Neuronal stem cell (in vitro differentiated cells): Measurements from ENCODE around the gene SYTL1.
"Not testable (repeated sequence)": the region's sequence is repeated elsewhere in the genome, so short reads cannot be mapped to it uniquely, and the experiment has no call there.

Experiments
- DNase-seq: peaks from one replicate; pipeline ENCODE4 v3.0.0-alpha.2; 2013; ENCODE audit warnings: low spot score
- H2AFZ ChIP-seq: one replicate; pipeline ENCODE4 v1.6.1; 2013; ENCODE audit warnings: mild to moderate bottlenecking, low read length, inconsistent platforms
- H2AK5ac ChIP-seq: 2 replicates; pipeline ENCODE4 v1.6.1; 2013; ENCODE audit warnings: low read depth, mild to moderate bottlenecking, inconsistent platforms, low read length, moderate library complexity, mixed read lengths
- H2BK120ac ChIP-seq: 2 replicates; pipeline ENCODE4 v1.6.1; 2013; ENCODE audit warnings: low read depth, mild to moderate bottlenecking, inconsistent platforms, low read length, moderate library complexity, mixed read lengths
- H2BK12ac ChIP-seq: one replicate; pipeline ENCODE4 v1.6.1; 2013; ENCODE audit warnings: low read length, inconsistent platforms
- H2BK15ac ChIP-seq: 2 replicates; pipeline ENCODE4 v1.6.1; 2013; ENCODE audit warnings: mild to moderate bottlenecking, low read length, inconsistent platforms, mixed read lengths
- H2BK5ac ChIP-seq: one replicate; pipeline ENCODE4 v1.6.1; 2013; ENCODE audit warnings: inconsistent platforms, mild to moderate bottlenecking, low read length, moderate library complexity
- H3K14ac ChIP-seq: one replicate; pipeline ENCODE4 v1.6.1; 2013; ENCODE audit warnings: low read length, inconsistent platforms
- H3K18ac ChIP-seq: 2 replicates; pipeline ENCODE4 v1.6.1; 2013; ENCODE audit warnings: low read length, inconsistent platforms
- H3K23ac ChIP-seq: 2 replicates; pipeline ENCODE4 v1.6.1; 2013; ENCODE audit warnings: low read depth, mild to moderate bottlenecking, mixed read lengths, low read length, inconsistent platforms; ENCODE audit not compliant: poor library complexity
- H3K27ac ChIP-seq: replicated peaks from 3 replicates; pipeline ENCODE4 v1.5.1; 2013; ENCODE audit warnings: low read length, inconsistent platforms
- H3K27me3 ChIP-seq, 3 experiments: 2 replicates each; pipeline ENCODE4 v1.6.1; 2013; ENCODE audit warnings: low read length in 3 of 3, mild to moderate bottlenecking in 2 of 3, inconsistent platforms in 1 of 3, low read depth in 1 of 3, mixed read lengths in 1 of 3, moderate library complexity in 1 of 3; ENCODE audit not compliant: control insufficient read depth in 3 of 3, insufficient read depth in 3 of 3
- H3K36me3 ChIP-seq, 2 donors: replicated peaks in 1 of 2; 2 replicates each; pipeline ENCODE4 v1.6.1; 2013; ENCODE audit warnings: low read length in 2 of 2; ENCODE audit not compliant: control insufficient read depth in 2 of 2, insufficient read depth in 2 of 2
- H3K4ac ChIP-seq: 2 replicates; pipeline ENCODE4 v1.6.1; 2013; ENCODE audit warnings: inconsistent platforms, mild to moderate bottlenecking, low read length, moderate library complexity
- H3K4me1 ChIP-seq, 2 donors: 1 replicate in 1 of 2; 2 replicates in 1 of 2; pipeline ENCODE4 v1.6.1; 2013; ENCODE audit warnings: low read length in 2 of 2, low read depth in 1 of 2; ENCODE audit not compliant: control insufficient read depth in 2 of 2, insufficient read depth in 1 of 2
- H3K4me2 ChIP-seq: one replicate; pipeline ENCODE4 v1.6.1; 2013; ENCODE audit warnings: mild to moderate bottlenecking, low read length, inconsistent platforms; ENCODE audit not compliant: insufficient read depth, poor library complexity, severe bottlenecking
- H3K4me3 ChIP-seq, 2 donors: 2 replicates each; pipeline ENCODE4 v1.5.1; 2013; ENCODE audit warnings: low read length in 2 of 2, mild to moderate bottlenecking in 2 of 2, inconsistent platforms in 1 of 2, moderate library complexity in 1 of 2
- H3K79me1 ChIP-seq: one replicate; pipeline ENCODE4 v1.6.1; 2013; ENCODE audit warnings: low read depth, mild to moderate bottlenecking, inconsistent platforms, low read length, moderate library complexity
- H3K9ac ChIP-seq: one replicate; pipeline ENCODE4 v1.6.1; 2013; ENCODE audit warnings: mild to moderate bottlenecking, low read depth, low read length, inconsistent platforms; ENCODE audit not compliant: poor library complexity
- H3K9me3 ChIP-seq, 2 donors: replicated peaks in 1 of 2; 2 replicates each; pipeline versions ENCODE3 to v1.6.1; 2013; ENCODE audit warnings: low read length in 2 of 2, mild to moderate bottlenecking in 2 of 2, inconsistent platforms in 1 of 2, low read depth in 1 of 2, mixed read lengths in 1 of 2, moderate library complexity in 1 of 2; ENCODE audit not compliant: control insufficient read depth in 2 of 2, insufficient read depth in 1 of 2
- H4K8ac ChIP-seq: one replicate; pipeline ENCODE4 v1.6.1; 2013; ENCODE audit warnings: low read depth, mild to moderate bottlenecking, inconsistent platforms, low read length, moderate library complexity
- H4K91ac ChIP-seq: one replicate; pipeline ENCODE4 v1.6.1; 2013; ENCODE audit warnings: low read length, low read depth, mild to moderate bottlenecking, inconsistent platforms; ENCODE audit not compliant: poor library complexity
- WGBS, 2 donors: extraction: QIAGEN DNeasy Blood & Tissue Kit; methylation state at CpG; one replicate each; pipeline ENCODE4 v1.1.7; 2013; ENCODE audit warnings: missing lambda C conversion rate in 2 of 2, mixed read lengths in 1 of 2; ENCODE audit not compliant: insufficient read length in 2 of 2, insufficient replicate concordance in 1 of 2; ENCODE audit errors: extremely low coverage in 2 of 2; 5-methylcytosine and 5-hydroxymethylcytosine counted together

The SYTL1 gene

DNA sequence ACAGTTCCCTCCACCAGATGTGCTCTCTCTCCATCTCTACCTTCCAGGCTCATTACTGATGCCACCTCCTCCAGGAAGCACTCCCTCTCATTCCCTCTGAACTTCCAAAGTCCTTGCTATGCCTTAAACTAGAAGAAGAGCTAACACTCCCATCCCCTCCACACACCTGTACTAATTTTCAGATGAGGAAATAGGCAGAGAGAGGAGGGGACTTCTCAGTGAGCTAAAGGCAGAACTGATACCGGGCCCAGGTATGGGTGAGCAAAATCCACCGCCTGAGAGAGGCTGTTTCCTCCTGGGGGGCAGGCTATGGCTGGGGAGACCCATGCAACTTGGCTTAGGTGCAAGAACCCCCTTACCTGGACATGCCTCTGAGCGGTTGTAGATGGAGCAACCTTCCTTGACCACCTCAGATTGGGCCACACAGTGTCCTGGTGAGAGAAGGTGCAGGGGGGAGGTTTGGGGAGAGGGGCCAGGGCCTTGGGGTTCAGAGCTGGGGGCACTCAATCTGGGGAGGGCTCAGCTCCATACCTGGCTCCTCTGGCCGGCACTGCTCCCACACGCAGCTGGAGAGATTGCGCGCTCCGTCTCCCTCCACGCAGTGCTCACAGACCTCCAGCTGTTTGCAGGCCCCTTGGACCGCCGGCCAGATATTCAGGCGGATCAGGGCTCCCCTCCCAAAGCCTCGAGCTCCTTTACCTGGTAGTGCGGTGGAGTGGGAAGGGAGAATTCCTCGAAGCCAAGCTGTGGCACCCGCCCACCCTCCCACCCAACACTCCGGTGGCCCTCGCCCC is 40.3 kb downstream of the SYTL1 start:
- Histone ChIP-seq H2AFZ (no peak overlapping the region), H3K27me3 (peaks cover 0 to 47% (median 19%) of the 10 kb centered on the region in 3 experiments), H3K4ac (no peak overlapping the region), H2BK5ac (peak overlapping the region; percentile 60), H3K23ac (no peak overlapping the region), H3K4me3 (no peak overlapping the region), H3K79me1 (no peaks in the 10 kb centered on the region), H3K14ac (no peak overlapping the region), H3K4me1 (peaks cover 0 to 5% of the 10 kb centered on the region in 2 donors), H4K8ac (no peak overlapping the region), H3K4me2 (no peak overlapping the region), H3K18ac (no peak overlapping the region), H2BK15ac (no peak overlapping the region), H4K91ac (no peak overlapping the region), H3K9ac (no peak overlapping the region), H3K9me3 (no peaks in the 10 kb centered on the region), H2BK120ac (no peak overlapping the region), H2BK12ac (no peak overlapping the region), H3K27ac (no peak overlapping the region), H3K36me3 (no peaks in the 10 kb centered on the region), H2AK5ac (no peak overlapping the region)
- no peak for DNase-seq
- WGBS, 2 donors, result no CpG with 5 or more reads among the region's 18 CpGs

DNA sequence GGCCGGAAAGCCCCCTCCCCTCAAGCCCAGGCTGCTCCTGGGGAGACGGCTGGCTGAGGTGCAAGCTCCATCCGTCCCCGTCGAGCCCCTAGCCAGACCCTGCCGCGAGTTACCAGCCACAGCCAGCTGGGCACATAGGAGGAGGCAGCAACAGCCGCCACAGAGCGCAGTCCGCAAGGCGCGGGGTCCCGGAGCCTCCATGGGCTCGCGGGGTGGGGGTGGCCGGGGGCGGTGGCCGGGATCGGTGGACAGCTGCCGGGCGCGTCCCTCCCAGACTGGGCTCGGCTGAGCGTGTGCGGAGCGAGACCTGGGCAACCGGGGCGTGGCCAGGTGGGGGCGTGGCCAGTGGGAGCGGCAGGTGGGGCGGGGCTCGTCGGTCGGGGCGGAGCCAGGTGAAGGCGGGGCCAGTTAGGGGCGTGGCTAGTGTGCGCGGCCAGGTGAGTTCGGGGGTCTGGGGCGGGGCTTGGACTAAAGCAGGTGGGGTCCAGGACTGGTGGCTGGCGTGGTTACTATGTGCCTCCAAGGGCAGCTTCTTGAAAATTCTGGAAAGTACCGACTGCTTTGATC is 41.3 kb downstream of the SYTL1 start, which contains the start of gene CD164L2:
CD164L2 (minus strand) TSS at position 295 of the 567 bp plus-strand sequence; CDS start at position 201, 94 bp downstream.
- no CpG with 5 or more reads among the region's 43 CpGs for WGBS, 2 donors

DNA sequence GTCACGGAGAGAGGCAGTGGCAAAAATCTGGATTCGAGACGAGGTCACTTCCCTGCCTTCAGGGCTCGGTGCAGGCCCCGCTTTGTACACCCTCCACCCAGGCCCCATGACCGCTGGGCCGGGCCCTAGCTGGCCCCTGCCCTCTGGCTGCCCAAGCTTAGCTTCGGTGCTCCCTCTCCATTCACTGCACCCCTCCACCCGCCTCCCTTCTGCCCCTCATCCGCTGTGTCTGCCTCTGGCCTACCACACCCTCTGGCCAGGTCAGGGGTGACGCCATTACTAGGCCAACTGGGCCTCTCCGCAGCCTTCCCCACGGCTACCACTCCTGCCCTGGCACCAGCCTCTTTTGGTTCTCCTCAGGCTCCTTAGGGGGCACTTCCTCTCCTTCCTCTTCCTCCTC is 41.8 kb downstream of the SYTL1 start:
- H4K8ac ChIP-seq, result no peak overlapping the region
- peak overlapping the region; percentile 71 for H2AK5ac ChIP-seq
- H3K4me2 ChIP-seq, result no peak overlapping the region
- H3K4ac ChIP-seq, result no peak overlapping the region
- H2BK120ac ChIP-seq, result no peak overlapping the region
- H3K27ac ChIP-seq, result no peak overlapping the region
- H3K27me3 ChIP-seq, result peaks cover 0 to 47% (median 19%) of the 10 kb centered on the region in 3 experiments
- H3K23ac ChIP-seq, result peak overlapping the region; percentile 83
- H3K79me1 ChIP-seq, result no peaks in the 10 kb centered on the region
- peaks cover 0 to 5% of the 10 kb centered on the region in 2 donors for H3K4me1 ChIP-seq
- WGBS, 2 donors, result no CpG with 5 or more reads among the region's 13 CpGs
- H2BK15ac ChIP-seq, result peak overlapping the region; percentile 96
- H4K91ac ChIP-seq, result no peak overlapping the region
- no peak for DNase-seq
- H3K4me3 ChIP-seq, result no peak overlapping the region
- H2AFZ ChIP-seq, result no peak overlapping the region
- H2BK12ac ChIP-seq, result no peak overlapping the region
- H3K36me3 ChIP-seq, result no peaks in the 10 kb centered on the region
- peak overlapping the region; percentile 82 for H3K18ac ChIP-seq
- peak overlapping the region; percentile 92 for H3K14ac ChIP-seq
- no peak overlapping the region for H3K9ac ChIP-seq
- no peak overlapping the region for H2BK5ac ChIP-seq
- H3K9me3 ChIP-seq, result no peaks in the 10 kb centered on the region

More for the DNA sequence above, 41.3 kb downstream of the SYTL1 start, which contains the start of gene CD164L2:
- Histone ChIP-seq H3K18ac (peak within 1 kb of the TSS; percentile 94), H3K36me3 (no peaks in the 10 kb centered on the region), H3K9me3 (no peaks in the 10 kb centered on the region), H3K27ac (no peak within 1 kb of the TSS), H2AFZ (peak within 1 kb of the TSS; percentile 22), H2BK120ac (no peak within 1 kb of the TSS), H4K8ac (no peak within 1 kb of the TSS), H3K23ac (peak within 1 kb of the TSS; percentile 83), H2BK15ac (peak within 1 kb of the TSS; percentile 96), H2BK5ac (peak within 1 kb of the TSS; percentile 60), H2BK12ac (no peak within 1 kb of the TSS), H2AK5ac (peak within 1 kb of the TSS; percentile 93), H3K4me2 (peak within 1 kb of the TSS; percentile 38), H3K4me1 (peaks cover 0 to 5% of the 10 kb centered on the region in 2 donors), H3K4ac (no peak within 1 kb of the TSS), H3K4me3 (no peak within 1 kb of the TSS), H3K79me1 (no peaks in the 10 kb centered on the region), H3K9ac (no peak within 1 kb of the TSS), H4K91ac (no peak within 1 kb of the TSS), H3K27me3 (peaks cover 0 to 47% (median 19%) of the 10 kb centered on the region in 3 experiments), H3K14ac (peak within 1 kb of the TSS; percentile 92)
- DNase-seq, result no peak

DNA sequence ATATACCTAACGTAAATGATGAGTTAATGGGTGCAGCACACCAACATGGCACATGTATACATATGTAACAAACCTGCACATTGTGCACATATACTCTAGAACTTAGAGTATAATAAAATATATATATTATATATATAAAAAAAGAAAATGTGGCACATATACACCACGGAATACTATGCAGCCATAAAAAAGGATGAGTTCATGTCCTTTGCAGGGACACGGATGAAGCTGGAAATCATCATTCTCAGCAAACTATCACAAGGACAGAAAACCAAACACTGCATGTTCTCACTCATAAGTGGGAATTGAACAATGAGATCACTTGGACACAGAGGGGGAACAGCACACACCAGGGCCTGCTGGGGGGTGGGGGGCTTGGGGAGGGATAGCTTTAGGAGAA is 43.0 kb downstream of the SYTL1 start:
- not testable (repeated sequence) for H3K79me1 ChIP-seq, H3K4me1 ChIP-seq, H3K9me3 ChIP-seq, H2BK15ac ChIP-seq, H3K4me2 ChIP-seq, H2AK5ac ChIP-seq, H3K27ac ChIP-seq, DNase-seq, H4K91ac ChIP-seq, H3K14ac ChIP-seq, H2BK120ac ChIP-seq, H3K18ac ChIP-seq, H3K4me3 ChIP-seq, H3K23ac ChIP-seq, H3K4ac ChIP-seq, H3K9ac ChIP-seq, H3K36me3 ChIP-seq, H4K8ac ChIP-seq, H2BK12ac ChIP-seq, H2AFZ ChIP-seq, H2BK5ac ChIP-seq
- H3K27me3 ChIP-seq, result peaks cover 0 to 49% (median 17%) of the 10 kb centered on the region in 3 experiments
- WGBS, 2 donors, result no CpG with 5 or more reads among the region's 3 CpGs
